ENCODE measurements around the gene STAT1. TPM values are rescaled to one million over a fixed set of nuclear protein-coding genes. Genes with fewer than 3 reads are reported as not detected.

STAT1 gene
- total RNA-seq, 1 donor from 2014 or later = 85.1 TPM

DNA sequence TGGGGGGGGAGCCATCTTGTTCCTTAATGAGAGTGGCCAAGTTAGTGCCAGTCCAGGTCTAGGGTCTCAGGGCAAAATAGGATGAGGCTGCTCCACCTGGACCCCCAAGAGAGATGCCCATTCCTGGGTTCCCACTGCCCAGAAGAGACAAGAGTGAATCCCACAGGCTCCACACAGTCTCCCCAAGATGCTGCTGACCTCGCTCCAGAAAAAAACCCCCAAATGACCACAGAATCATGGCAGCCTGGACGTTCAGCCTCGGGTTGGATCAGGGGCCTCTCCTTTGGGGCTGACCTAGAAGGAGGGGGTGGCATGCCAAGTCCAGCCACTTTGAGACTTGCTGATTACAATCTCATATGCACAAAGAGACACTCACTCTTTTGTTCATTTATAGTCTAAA, 25.1 kb downstream of the STAT1 start:
- Mint-ChIP-seq H3K4me1 (no peaks in the 10 kb centered on the region), H3K36me3 (ENCODE audit: low read depth) (peaks cover 93% of the 10 kb centered on the region), H3K9me3 (no peaks in the 10 kb centered on the region), H3K4me3 (no peak overlapping the region), H3K27ac (no peak overlapping the region), H3K27me3 (no peaks in the 10 kb centered on the region)
- TF ChIP-seq, protein P1, sequence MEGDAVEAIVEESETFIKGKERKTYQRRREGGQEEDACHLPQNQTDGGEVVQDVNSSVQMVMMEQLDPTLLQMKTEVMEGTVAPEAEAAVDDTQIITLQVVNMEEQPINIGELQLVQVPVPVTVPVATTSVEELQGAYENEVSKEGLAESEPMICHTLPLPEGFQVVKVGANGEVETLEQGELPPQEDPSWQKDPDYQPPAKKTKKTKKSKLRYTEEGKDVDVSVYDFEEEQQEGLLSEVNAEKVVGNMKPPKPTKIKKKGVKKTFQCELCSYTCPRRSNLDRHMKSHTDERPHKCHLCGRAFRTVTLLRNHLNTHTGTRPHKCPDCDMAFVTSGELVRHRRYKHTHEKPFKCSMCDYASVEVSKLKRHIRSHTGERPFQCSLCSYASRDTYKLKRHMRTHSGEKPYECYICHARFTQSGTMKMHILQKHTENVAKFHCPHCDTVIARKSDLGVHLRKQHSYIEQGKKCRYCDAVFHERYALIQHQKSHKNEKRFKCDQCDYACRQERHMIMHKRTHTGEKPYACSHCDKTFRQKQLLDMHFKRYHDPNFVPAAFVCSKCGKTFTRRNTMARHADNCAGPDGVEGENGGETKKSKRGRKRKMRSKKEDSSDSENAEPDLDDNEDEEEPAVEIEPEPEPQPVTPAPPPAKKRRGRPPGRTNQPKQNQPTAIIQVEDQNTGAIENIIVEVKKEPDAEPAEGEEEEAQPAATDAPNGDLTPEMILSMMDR (IDR thresholded peaks at IDR 0.05) = no peak
- DNase-seq (no peak), ATAC-seq (ENCODE audit: low read depth) (no peak)
- intact Hi-C loops (cut with micrococcal nuclease) = no loop called here
- ChIA-PET POLR2A (no interaction called here), CTCF (no interaction called here)

DNA sequence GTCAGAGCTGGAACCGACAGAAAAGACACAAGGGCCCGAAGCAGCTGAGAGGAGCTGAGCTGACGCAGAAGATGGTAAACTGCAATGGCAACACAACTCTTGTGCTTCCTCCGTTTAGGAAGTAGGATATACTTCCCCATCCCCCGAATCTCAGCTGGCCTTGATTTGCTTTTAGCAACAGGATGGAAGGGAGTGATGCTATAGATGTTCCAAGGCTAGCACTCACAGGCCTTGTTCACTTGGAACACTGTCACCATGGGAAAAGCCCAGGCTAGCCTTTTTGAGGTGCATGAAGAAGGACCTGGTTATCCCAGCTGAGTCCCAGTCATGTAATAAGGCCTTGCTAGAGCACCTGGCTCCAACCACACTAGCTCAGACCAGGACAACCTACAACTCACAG, 26.0 kb downstream of the STAT1 start:
- CTCF ChIA-PET = no interaction called here

DNA sequence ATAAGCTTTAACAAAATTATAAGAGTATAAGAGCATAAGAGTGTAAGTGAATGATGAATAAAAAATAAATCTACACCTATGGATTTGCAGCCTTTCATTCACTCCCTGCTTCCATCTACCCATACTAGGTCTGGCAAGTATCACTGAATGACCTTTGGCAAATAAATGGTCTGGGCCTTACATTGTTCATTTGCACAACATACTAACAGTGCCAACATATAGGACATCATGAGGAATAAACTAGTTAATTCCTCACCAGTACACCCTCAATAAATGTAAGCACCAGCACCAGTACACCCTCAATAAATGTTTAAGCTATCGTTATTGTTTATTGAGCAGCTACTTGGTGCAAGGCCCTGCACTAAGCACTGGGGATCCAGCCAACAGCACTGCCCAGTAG, 26.9 kb downstream of the STAT1 start:
- intact Hi-C loops (cut with micrococcal nuclease) = no loop called here
- Mint-ChIP-seq H3K27ac (no peak overlapping the region), H3K4me1 (no peaks in the 10 kb centered on the region), H3K4me3 (no peak overlapping the region), H3K27me3 (no peaks in the 10 kb centered on the region), H3K36me3 (ENCODE audit: low read depth) (peaks cover 93% of the 10 kb centered on the region), H3K9me3 (no peaks in the 10 kb centered on the region)
- TF ChIP-seq, protein P1 (IDR thresholded peaks at IDR 0.05) = no peak
- CTCF ChIA-PET = no interaction called here
- DNase-seq = no peak
- ATAC-seq (ENCODE audit: low read depth) = no peak
- POLR2A ChIA-PET = no interaction called here

More for the DNA sequence above, 26.0 kb downstream of the STAT1 start:
- ATAC-seq (ENCODE audit: low read depth) = no peak
- intact Hi-C loops (cut with micrococcal nuclease) = no loop called here
- POLR2A ChIA-PET = no interaction called here
- Mint-ChIP-seq H3K27me3 (no peaks in the 10 kb centered on the region), H3K4me1 (no peaks in the 10 kb centered on the region), H3K9me3 (no peaks in the 10 kb centered on the region), H3K27ac (no peak overlapping the region), H3K4me3 (no peak overlapping the region), H3K36me3 (ENCODE audit: low read depth) (peaks cover 91% of the 10 kb centered on the region)
- TF ChIP-seq, protein P1 (IDR thresholded peaks at IDR 0.05) = no peak
- no peak for DNase-seq

DNA sequence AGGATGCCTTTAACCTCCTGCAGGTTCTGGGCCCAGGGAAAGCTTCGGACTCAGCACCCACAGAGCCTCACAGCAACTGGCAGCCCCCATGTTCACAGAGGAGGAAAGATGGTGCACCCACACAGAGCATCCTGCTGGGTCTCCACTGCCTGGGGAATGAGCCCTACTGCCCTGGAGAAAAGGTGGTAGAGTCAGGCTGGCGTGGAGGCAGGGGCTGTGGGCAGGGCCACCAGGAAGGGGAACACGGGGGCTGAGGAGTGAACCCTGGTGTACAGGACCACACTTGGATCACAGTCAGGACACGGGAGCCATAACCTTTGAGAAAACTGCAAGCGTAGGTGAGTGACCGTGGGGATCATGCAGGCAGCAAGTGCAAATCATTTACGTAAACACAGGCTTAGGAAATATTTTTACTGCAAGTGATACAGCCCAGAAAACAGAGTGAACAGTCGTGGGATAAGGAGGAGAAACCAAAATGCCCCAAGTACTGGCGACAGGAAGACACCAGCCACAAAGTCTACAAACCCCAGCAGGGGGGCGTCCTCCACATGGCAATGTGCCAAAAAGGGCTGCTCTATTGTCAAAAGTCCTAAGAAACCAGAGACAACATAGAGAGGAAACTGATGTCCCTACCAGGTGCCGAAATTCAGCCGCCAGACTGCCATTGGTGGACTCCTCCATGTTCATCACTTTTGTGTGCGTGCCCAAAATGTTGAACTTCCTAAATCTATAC, 27.6 kb downstream of the STAT1 start:
- peaks cover 4% of the 10 kb centered on the region for H3K4me1 Mint-ChIP-seq
- no peak for ATAC-seq (ENCODE audit: low read depth)

DNA sequence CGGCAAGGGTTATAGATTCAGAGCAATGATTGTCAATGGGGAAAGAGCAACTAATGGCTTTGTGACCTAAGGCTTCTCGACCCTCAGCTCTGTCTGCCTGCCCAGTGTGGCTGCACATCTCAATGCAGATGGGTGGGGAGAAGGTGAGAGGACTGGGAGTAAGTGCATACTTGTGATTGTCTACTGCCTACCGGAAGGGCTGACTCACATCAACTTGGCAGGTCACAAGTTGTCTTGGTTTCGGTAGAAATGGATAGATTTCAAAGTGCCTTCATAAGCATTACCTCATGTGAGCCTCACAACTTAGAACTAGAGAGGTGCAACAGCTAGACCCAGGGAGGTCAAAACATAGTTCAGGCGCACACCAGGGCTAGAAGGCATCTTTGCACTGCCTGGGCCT, 29.4 kb downstream of the STAT1 start:
- no peak overlapping the region for H3K4me3 Mint-ChIP-seq
- TF ChIP-seq, protein P1 (IDR thresholded peaks at IDR 0.05) = no peak
- no peaks in the 10 kb centered on the region for H3K9me3 Mint-ChIP-seq
- DNase-seq = no peak
- H3K36me3 Mint-ChIP-seq (ENCODE audit: low read depth) = peaks cover 94% of the 10 kb centered on the region
- H3K27ac Mint-ChIP-seq = no peak overlapping the region
- ChIA-PET POLR2A (interaction anchor here (0.7 kb wide), 1 partner anchor 36 kb away, joined by 3 read pairs; no protein-coding TSS in a partner anchor), CTCF (no interaction called here)
- intact Hi-C loops (cut with micrococcal nuclease) = no loop called here
- H3K27me3 Mint-ChIP-seq = no peaks in the 10 kb centered on the region
- peaks cover 20% of the 10 kb centered on the region for H3K4me1 Mint-ChIP-seq
- no peak for ATAC-seq (ENCODE audit: low read depth)

More for the DNA sequence above, 27.6 kb downstream of the STAT1 start:
- Mint-ChIP-seq H3K9me3 (no peaks in the 10 kb centered on the region), H3K27me3 (no peaks in the 10 kb centered on the region), H3K27ac (no peak overlapping the region), H3K36me3 (ENCODE audit: low read depth) (peaks cover 93% of the 10 kb centered on the region), H3K4me3 (no peak overlapping the region)
- TF ChIP-seq, protein P1 (IDR thresholded peaks at IDR 0.05) = no peak
- no peak for DNase-seq
- ChIA-PET POLR2A (no interaction called here), CTCF (no interaction called here)
- intact Hi-C loops (cut with micrococcal nuclease) = no loop called here

Measured in activated B cell treated with CpG ODN at 0.5 μM for 24 hours (primary cell).